Stimulated activated CD8-positive, alpha-beta memory T cell treated with anti-CD3 and anti-CD28 coated beads, Interleukin-12 subunit alpha, Interleukin-12 subunit beta, amount 100 ng/mL, for 24 hours (primary cell): ENCODE measurements around the gene CFLAR.
"Not testable (repeated sequence)": the region's sequence is repeated elsewhere in the genome, so short reads cannot be mapped to it uniquely, and the experiment has no call there.

Source experiments
- DNase-seq: peaks from one replicate; pipeline ENCODE4 v3.0.0-alpha.2; 2020; ENCODE audit errors: extremely low read depth

Gene CFLAR

DNA sequence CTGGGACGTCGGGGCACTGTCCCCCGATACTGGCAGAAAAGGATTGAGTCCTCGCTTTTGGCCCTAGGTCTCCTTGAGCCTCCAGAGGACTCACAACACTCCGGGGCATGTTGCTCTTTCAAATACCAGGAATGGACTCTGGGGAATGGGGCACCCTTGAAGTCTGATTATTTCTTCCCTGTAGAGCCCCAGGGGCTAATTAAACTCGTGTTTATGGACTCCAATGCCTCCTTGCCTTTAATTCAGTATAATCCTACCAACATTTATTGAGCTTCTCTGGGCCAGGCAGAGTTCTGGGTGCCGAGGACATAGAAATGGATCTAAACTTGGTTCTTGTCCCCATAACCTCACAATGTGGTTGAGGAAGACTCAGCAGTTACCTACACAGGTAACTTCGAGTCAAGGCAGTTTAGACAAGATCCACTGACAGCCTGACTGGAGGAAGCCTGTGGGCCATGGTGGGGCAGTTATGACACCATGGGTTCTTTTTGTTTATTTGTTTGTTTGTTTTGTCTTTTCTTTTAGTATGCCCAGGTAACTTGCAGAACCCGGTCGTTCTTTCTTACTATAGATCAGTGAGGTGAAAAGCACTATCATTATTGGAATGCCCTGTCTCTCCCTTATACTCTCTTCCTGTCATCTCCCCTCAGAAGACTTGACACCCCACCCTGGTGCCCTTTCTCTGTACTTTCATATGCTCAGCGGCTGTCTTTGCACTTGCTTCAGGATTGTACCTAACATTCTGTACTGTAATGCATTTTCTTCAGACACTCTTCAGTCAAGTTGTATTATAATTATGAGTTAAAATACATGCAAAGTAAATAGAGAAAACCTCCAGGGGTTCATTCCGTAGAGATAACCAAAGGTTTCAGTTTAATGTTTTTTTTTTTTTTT is 3.2 kb downstream of the CFLAR start:
- no peak for DNase-seq

DNA sequence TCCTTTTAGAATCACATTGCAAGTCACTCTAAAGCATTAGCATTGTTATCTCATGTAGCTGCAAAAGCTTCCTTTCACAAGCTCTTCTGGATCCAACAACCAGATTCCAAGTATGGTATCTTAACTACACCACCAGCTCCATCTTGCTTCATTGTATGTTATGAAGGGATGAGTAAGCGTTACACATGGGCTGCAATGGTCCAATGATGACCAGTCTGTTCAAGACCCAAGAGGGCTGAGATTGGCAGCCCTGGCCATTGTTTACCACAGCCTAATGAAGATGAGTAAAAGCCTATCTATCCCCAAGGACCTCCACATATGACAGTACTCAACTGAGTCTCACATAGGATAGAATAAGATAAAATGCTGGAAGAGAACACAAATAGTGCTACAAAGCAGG is 6.3 kb downstream of the CFLAR start:
- no peak for DNase-seq

GRCh38 chr2:201126308-201127151 is 10.6 kb downstream of the CFLAR start:
- no peak for DNase-seq

- DNase-seq, result no peak
Measured at GRCh38 chr2:201127152-201127511, 11.2 kb downstream of the CFLAR start.

- no peak for DNase-seq
Measured at GRCh38 chr2:201127570-201127969, 11.6 kb downstream of the CFLAR start.

DNA sequence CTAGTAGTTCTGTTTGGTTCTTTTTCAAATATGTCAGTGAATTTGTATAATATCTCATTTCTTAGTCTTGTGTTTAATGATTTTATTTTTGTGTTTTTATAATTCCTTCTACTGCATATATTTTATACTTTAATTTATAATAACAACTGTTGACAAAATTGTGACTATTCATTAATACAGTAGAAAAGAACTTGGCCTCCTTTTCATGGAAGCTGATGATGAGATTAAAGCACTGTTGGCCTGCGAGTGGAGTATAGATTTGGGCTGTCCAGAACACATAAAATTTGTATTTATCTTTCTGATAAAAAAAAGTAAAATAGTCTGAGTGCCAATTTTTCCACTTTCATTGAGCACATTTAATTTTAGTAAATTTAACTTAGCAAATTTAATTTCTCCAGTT is 12.1 kb downstream of the CFLAR start:
- DNase-seq, result no peak

- no peak for DNase-seq
Measured at GRCh38 chr2:201128933-201129505, 13.1 kb downstream of the CFLAR start.

DNA sequence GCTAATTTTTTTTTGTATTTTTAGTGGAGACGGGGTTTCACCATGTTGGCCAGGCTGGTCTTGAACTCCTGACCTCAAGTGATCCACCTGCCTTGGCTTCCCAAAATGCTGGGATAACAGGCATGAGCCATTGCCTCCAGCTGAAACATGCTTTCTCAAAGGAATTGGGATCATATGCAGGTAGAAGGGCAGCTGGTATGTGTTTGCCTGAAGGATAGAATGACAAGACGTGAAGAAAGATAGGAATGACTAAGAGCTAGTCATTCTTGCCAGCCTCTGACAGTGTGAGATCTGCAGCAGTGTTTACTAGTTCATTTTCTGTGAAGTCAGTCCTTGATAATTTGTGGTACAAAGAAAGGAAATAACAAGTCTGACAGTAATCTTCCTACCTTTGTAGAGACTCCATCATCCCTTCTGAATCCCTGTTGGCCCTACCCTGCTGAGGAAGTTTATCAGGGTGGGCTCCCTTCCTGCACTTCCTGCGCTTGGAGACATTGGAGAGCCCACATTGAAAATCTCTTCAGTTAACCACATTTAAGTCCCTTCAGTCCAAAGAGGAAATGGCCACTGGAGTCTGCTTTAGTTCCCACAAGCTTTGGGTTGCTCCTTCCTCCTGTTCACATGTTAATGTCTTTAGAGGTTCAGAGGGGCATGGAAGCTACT is 14.7 kb downstream of the CFLAR start:
- DNase-seq, result no peak

GRCh38 chr2:201132518-201132917 is 16.6 kb downstream of the CFLAR start:
- no peak for DNase-seq

- no peak for DNase-seq
Measured at GRCh38 chr2:201135386-201135785, 19.4 kb downstream of the CFLAR start.

GRCh38 chr2:201136889-201137321 is 20.9 kb downstream of the CFLAR start:
- no peak for DNase-seq

- no peak for DNase-seq
Measured at GRCh38 chr2:201137505-201138400, 21.8 kb downstream of the CFLAR start.

- DNase-seq, result no peak
Measured at GRCh38 chr2:201138401-201138970, 22.5 kb downstream of the CFLAR start.

DNA sequence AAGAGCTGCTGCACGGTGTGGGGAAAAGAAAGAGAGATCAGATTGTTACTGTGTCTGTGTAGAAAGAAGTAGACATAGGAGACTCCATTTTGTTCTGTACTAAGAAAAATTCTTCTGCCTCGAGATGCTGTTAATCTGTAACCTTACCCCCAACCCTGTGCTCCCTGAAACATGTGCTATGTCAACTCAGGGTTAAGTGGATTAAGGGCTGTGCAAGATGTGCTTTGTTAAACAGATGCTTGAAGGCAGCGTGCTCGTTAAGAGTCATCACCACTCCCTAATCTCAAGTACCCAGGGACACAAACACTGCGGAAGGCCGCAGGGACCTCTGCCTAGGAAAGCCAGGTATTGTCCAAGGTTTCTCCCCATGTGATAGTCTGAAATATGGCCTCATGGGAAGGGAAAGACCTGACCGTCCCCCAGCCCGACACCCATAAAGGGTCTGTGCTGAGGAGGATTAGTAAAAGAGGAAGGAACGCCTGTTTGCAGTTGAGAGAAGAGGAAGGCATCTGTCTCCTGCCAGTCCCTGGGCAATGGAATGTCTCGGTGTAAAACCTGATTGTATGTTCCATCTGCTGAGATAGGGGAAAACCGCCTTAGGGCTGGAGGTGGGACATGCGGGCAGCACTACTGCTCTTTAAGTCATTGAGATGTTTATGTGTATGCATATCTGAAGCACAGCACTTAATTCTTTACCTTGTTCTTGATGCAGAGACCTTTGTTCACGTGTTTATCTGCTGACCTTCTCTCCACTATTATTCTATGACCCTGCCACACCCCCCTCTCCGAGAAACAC is 23.2 kb downstream of the CFLAR start:
- DNase-seq, result not testable (repeated sequence)

- no peak for DNase-seq
Measured at GRCh38 chr2:201139836-201140604, 24.1 kb downstream of the CFLAR start.

DNA sequence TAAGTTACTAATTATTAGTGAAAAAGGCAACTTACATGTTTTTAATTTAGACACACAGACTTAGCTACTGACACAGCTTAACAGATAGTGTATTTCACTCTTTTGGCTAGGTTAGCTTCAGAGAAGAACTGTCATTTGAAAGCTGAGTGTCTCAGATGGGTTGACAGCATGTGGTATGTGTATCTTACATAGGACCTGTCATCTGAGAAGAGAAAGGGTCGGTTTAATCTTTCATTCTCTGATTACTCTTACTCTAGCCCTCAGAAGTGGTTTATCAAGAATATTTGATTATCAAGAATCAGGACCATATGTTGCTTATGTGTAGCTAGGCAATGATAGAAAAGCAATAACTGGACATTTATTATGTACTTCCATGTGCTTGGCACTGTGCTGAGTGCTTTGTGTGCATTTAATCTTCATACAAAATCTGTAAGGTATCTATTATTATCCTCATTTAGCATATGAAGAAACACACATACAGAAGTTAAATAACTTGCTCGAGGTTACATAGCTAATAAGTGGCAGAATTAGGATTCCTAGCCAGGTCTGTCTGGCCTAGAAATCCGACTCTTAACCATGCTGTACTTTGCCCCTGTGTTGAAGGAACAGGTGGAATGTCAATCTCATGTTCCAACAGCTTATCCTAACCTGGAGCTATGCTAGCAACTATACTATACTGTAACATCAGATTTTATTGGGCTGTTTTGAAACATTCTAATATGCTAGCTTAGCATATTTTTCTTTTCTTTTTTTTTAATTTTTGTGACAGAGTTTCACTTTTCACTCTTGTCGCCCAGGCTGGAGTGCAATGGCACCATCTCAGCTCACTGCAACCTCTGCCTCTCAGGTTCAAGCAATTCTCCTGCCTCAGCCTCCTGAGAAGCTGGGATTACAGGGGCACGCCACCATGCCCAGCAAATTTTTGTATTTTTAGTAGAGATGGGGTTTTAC is 28.4 kb downstream of the CFLAR start:
- DNase-seq, result no peak

DNA sequence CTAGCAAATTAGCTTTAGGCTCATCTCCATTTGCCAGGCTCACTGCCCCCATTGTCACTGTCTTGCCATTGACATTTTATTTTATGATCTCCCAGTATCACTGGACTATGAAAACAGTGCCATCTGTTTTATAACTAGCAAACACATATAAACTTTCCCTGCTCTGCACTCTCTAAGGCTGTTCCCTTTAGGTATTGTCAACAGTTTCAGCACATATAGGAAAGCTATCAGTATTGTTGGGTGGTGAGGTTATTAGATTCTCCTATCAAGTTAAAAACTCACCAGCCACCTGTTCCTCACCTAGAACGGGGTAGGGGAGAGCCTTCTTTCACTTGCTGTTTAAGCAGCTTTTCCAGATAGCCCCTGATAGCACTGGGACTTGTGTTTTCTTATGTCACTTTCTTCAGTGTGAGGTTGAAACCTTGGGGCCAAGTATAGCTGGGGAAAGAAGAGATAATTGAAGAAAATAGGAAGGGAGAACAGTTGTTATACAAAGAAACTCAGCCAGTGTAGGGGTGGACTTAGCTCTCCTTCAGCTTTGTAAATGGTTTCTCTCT is 32.5 kb downstream of the CFLAR start:
- DNase-seq, result no peak
